ENCODE results near the gene SCGB1C1. TPM values are rescaled to one million over a fixed set of nuclear protein-coding genes. Genes with fewer than 3 reads are reported as not detected.

The SCGB1C1 gene
- total RNA-seq, 1 donor from 2014 or later, result not detected

DNA sequence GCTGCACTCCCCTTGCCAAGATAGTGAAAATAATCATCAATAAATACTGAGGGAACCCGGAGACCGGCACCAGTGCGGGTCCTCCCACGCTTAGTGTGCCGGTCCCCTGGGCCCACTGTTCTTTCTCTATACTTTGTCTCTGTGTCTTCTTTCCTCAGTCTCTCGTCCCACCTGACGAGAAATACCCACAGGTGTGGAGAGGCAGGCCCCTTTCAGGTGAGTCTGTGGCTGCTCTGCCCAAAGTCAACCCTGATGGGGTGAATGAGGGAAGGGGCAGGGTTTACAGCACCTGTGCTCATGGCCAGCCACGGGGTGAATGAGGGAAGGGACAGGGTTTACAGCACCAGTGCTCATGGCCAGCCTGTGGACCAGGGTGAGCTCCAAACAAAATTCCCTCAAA is 9.6 kb downstream of the SCGB1C1 start:
- H3K4me3 ChIP-seq (ENCODE audit: low read depth, low read length), result no peak overlapping the region
- TF ChIP-seq, protein P1, sequence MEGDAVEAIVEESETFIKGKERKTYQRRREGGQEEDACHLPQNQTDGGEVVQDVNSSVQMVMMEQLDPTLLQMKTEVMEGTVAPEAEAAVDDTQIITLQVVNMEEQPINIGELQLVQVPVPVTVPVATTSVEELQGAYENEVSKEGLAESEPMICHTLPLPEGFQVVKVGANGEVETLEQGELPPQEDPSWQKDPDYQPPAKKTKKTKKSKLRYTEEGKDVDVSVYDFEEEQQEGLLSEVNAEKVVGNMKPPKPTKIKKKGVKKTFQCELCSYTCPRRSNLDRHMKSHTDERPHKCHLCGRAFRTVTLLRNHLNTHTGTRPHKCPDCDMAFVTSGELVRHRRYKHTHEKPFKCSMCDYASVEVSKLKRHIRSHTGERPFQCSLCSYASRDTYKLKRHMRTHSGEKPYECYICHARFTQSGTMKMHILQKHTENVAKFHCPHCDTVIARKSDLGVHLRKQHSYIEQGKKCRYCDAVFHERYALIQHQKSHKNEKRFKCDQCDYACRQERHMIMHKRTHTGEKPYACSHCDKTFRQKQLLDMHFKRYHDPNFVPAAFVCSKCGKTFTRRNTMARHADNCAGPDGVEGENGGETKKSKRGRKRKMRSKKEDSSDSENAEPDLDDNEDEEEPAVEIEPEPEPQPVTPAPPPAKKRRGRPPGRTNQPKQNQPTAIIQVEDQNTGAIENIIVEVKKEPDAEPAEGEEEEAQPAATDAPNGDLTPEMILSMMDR (conservative IDR thresholded peaks at IDR 0.05; ENCODE audit: low read depth, low read length), result no peak
- no peak for DNase-seq (ENCODE audit: low read depth)

- H3K4me3 ChIP-seq (ENCODE audit: low read depth, low read length), result no peak overlapping the region
- TF ChIP-seq, protein P1 (conservative IDR thresholded peaks at IDR 0.05; ENCODE audit: low read depth, low read length), result no peak
- no peak for DNase-seq (ENCODE audit: low read depth)
These were observed 10.4 kb downstream of the SCGB1C1 start for GRCh38 chr11:203056-203944.

GRCh38 chr11:203945-204586 is 11.2 kb downstream of the SCGB1C1 start:
- TF ChIP-seq, protein P1 (conservative IDR thresholded peaks at IDR 0.05; ENCODE audit: low read depth, low read length), result no peak
- no peak overlapping the region for H3K4me3 ChIP-seq (ENCODE audit: low read depth, low read length)
- no peak for DNase-seq (ENCODE audit: low read depth)

DNA sequence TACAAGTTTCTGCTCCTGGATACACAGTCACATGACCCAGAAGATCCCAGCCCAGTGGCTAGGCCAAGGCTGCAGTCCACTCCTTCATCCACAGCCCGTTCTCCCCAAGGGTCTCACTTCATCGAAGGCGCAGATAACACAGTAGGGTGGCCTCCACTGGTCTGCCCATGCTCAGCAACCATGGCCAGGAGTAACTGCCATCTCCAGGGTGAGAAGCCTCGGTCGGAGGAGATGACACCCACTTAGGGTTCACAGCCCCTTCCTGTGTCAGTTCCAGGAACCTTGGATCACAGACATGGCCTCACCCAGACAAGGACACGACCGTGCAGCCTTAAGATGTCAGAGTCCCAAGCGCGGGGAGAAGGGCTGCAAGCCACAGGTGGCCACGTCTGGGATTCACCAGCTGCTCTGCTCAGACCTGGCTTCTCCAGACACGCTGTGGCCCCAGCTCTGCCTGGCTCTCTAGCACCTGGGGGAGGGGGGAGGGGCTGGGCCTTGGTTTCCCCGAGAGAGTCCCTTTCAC is 11.8 kb downstream of the SCGB1C1 start:
- no peak overlapping the region for H3K4me3 ChIP-seq (ENCODE audit: low read depth, low read length)
- TF ChIP-seq, protein P1 (conservative IDR thresholded peaks at IDR 0.05; ENCODE audit: low read depth, low read length), result no peak
- DNase-seq (ENCODE audit: low read depth), result no peak

- DNase-seq (ENCODE audit: low read depth), result no peak
- H3K4me3 ChIP-seq (ENCODE audit: low read depth, low read length), result peak overlapping the region; percentile 99
- TF ChIP-seq, protein P1 (conservative IDR thresholded peaks at IDR 0.05; ENCODE audit: low read depth, low read length), result no peak
These were observed 12.5 kb downstream of the SCGB1C1 start for GRCh38 chr11:205221-206001.

GRCh38 chr11:206002-206384 is 13.1 kb downstream of the SCGB1C1 start:
- H3K4me3 ChIP-seq (ENCODE audit: low read depth, low read length), result peak overlapping the region; percentile 99
- TF ChIP-seq, protein P1 (conservative IDR thresholded peaks at IDR 0.05; ENCODE audit: low read depth, low read length), result no peak
- no peak for DNase-seq (ENCODE audit: low read depth)

Data from epithelial cell of proximal tubule (primary cell).